Measurements from ENCODE around the gene ZNF616.

DNA sequence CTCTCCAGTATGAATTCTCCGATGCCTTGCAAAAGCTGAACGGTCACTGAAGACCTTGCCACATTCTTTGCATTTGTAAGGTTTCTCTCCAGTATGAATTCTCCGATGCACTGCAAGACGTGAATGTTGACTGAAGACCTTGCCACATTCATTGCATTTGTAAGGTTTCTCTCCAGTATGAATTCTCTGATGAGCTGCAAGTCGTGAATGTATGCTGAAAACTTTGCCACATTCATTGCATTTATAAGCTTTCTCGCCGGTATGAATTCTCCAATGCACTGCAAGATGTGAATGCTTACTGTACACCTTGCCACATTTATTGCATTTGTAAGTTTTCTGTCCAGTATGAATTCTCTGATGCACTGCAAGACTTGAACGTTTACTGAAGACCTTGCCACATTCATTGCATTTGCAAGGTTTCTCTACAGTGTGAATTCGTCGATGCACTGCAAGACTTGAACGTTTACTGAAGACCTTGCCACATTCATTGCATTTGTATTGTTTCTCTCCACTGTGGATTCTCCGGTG, 24.1 kb downstream of the ZNF616 start:
- TF ChIP-seq, protein P1, sequence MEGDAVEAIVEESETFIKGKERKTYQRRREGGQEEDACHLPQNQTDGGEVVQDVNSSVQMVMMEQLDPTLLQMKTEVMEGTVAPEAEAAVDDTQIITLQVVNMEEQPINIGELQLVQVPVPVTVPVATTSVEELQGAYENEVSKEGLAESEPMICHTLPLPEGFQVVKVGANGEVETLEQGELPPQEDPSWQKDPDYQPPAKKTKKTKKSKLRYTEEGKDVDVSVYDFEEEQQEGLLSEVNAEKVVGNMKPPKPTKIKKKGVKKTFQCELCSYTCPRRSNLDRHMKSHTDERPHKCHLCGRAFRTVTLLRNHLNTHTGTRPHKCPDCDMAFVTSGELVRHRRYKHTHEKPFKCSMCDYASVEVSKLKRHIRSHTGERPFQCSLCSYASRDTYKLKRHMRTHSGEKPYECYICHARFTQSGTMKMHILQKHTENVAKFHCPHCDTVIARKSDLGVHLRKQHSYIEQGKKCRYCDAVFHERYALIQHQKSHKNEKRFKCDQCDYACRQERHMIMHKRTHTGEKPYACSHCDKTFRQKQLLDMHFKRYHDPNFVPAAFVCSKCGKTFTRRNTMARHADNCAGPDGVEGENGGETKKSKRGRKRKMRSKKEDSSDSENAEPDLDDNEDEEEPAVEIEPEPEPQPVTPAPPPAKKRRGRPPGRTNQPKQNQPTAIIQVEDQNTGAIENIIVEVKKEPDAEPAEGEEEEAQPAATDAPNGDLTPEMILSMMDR (conservative IDR thresholded peaks at IDR 0.05 in 1 of 2, IDR thresholded peaks at IDR 0.05 in 1 of 2; ENCODE audit: low read depth in 1 of 2, low read length in 2 of 2), result no peak
- no peak for TF ChIP-seq EZH2 (IDR thresholded peaks at IDR 0.05; ENCODE audit: low read length, missing control alignments)

Measured in fibroblast of lung (primary cell).